Measurements from ENCODE around the gene ERBB4.

GRCh38 chr2:211454679-211455078 is 1083.9 kb downstream of the ERBB4 start:
- TF ChIP-seq EP300 (IDR thresholded peaks at IDR 0.05), result no peak
- no peak for TF ChIP-seq CTCF (IDR thresholded peaks at IDR 0.05)

Measured in ovary (tissue), 3 donors.